ENCODE data around the gene AATK.

DNA sequence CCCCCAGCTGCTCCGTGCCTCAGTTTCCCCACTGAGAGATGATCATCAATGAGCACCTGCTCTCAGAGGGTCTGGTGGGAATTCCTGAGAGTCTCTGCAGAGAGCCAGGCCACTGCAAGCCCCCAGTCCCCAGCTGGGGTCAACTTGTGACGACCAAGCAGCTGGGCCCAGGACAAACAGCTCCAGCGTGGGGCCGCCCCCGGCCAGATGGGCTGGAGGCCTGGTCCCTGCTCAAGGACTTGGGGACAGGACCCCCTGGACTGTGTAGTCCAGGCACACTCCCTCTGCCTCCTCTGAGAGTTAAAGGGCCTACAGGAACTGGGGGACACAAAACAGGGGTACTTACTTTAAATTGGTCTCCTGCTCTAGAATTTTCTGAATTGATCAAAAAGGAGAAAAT lies 16.6 kb upstream of the AATK start:
- TF ChIP-seq ZNF274 (IDR thresholded peaks at IDR 0.05; ENCODE audit: low read depth, low read length) (no peak), EZH2 (IDR thresholded peaks at IDR 0.05) (no peak), MAX (IDR thresholded peaks at IDR 0.05) (no peak), EGR1 (IDR thresholded peaks at IDR 0.05; ENCODE audit: low read depth) (no peak), TCF7L2 (IDR thresholded peaks at IDR 0.05; ENCODE audit: borderline replicate concordance, extremely low read depth, insufficient read depth, insufficient read length) (no peak), CEBPB (IDR thresholded peaks at IDR 0.05; ENCODE audit: low read depth) (no peak), YY1 (IDR thresholded peaks at IDR 0.05; ENCODE audit: extremely low read depth, insufficient replicate concordance, low read depth, low read length) (no peak), POLR2A (IDR thresholded peaks at IDR 0.05; ENCODE audit: borderline replicate concordance, extremely low read depth, insufficient read depth, insufficient read length) (no peak), REST (IDR thresholded peaks at IDR 0.05; ENCODE audit: low read depth) (no peak), ZBTB33 (IDR thresholded peaks at IDR 0.05; ENCODE audit: extremely low read depth, insufficient replicate concordance, low read length) (no peak), RAD21 (IDR thresholded peaks at IDR 0.05; ENCODE audit: low read depth) (no peak), ZFX (IDR thresholded peaks at IDR 0.05) (no peak)
- TF ChIP-seq, protein P1, sequence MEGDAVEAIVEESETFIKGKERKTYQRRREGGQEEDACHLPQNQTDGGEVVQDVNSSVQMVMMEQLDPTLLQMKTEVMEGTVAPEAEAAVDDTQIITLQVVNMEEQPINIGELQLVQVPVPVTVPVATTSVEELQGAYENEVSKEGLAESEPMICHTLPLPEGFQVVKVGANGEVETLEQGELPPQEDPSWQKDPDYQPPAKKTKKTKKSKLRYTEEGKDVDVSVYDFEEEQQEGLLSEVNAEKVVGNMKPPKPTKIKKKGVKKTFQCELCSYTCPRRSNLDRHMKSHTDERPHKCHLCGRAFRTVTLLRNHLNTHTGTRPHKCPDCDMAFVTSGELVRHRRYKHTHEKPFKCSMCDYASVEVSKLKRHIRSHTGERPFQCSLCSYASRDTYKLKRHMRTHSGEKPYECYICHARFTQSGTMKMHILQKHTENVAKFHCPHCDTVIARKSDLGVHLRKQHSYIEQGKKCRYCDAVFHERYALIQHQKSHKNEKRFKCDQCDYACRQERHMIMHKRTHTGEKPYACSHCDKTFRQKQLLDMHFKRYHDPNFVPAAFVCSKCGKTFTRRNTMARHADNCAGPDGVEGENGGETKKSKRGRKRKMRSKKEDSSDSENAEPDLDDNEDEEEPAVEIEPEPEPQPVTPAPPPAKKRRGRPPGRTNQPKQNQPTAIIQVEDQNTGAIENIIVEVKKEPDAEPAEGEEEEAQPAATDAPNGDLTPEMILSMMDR (IDR thresholded peaks at IDR 0.05 in 2 of 3, conservative IDR thresholded peaks at IDR 0.05 in 1 of 3; ENCODE audit: borderline replicate concordance in 1 of 3, insufficient read depth in 1 of 3, low read depth in 2 of 3, low read length in 2 of 3) = no peak

Measured in HCT116 (cell line).